Peyer's patch (tissue), 4 donors: Measurements from ENCODE around the gene CDC20B. TPM values are rescaled to one million over a fixed set of nuclear protein-coding genes. Genes with fewer than 3 reads are reported as not detected.
"Not testable (repeated sequence)": the region's sequence is repeated elsewhere in the genome, so short reads cannot be mapped to it uniquely, and the experiment has no call there.

Source experiments
- DNase-seq, 3 donors: peaks; one replicate each; pipeline ENCODE4 v3.0.0-alpha.2; 2017 to 2019
- H3K27ac ChIP-seq, 4 donors: fragments of 200-600 bp; sonication (generic); one replicate each; pipeline ENCODE4 v1.5.1; 2016 to 2019
- H3K27me3 ChIP-seq, 2 donors: fragments of 200-600 bp; sonication (generic); one replicate each; pipeline ENCODE4 v1.5.1; 2019
- H3K36me3 ChIP-seq, 3 donors: fragments of 200-600 bp; sonication (generic); one replicate each; pipeline ENCODE4 v1.5.1; 2016 to 2019
- H3K4me1 ChIP-seq, 4 donors: fragments of 200-600 bp; sonication (generic); one replicate each; pipeline ENCODE4 v1.5.1; 2016 to 2019
- H3K4me3 ChIP-seq, 4 donors: fragments of 200-600 bp; sonication (generic); 1 replicate in 3 of 4; 2 replicates in 1 of 4; pipeline ENCODE4 v1.5.1; 2016 to 2019; ENCODE audit warnings: mild to moderate bottlenecking in 1 of 4
- H3K9me3 ChIP-seq, 4 donors: fragments of 200-600 bp; sonication (generic); one replicate each; pipeline ENCODE4 v1.5.1; 2016 to 2019; ENCODE audit warnings: mild to moderate bottlenecking in 1 of 4
- CTCF ChIP-seq, 6 experiments: fragments of 450-650 bp in 4 of 6; fragments of 200-600 bp in 2 of 6; sonication (generic) in 1 of 6; IDR thresholded peaks; one replicate each; pipeline ENCODE4 v1.5.1; 2017 to 2019; ENCODE audit warnings: antibody characterized with exemption in 6 of 6, mild to moderate bottlenecking in 3 of 6, moderate library complexity in 1 of 6
- POLR2A ChIP-seq, 2 donors: fragments of 450-650 bp; IDR thresholded peaks; one replicate each; pipeline ENCODE4 v1.5.1; 2017; ENCODE audit warnings: antibody characterized with exemption in 2 of 2, mild to moderate bottlenecking in 2 of 2, moderate library complexity in 2 of 2
- total RNA-seq, 4 donors: library from RNA; depleted of rRNA; stranded (reverse); fragments of >200 nt; gene quantifications; one replicate each; pipeline ENCODE4 v1.1.0, GENCODE V29; 2016

Gene CDC20B
- total RNA-seq, 4 donors from 2014 or later = not detected

DNA sequence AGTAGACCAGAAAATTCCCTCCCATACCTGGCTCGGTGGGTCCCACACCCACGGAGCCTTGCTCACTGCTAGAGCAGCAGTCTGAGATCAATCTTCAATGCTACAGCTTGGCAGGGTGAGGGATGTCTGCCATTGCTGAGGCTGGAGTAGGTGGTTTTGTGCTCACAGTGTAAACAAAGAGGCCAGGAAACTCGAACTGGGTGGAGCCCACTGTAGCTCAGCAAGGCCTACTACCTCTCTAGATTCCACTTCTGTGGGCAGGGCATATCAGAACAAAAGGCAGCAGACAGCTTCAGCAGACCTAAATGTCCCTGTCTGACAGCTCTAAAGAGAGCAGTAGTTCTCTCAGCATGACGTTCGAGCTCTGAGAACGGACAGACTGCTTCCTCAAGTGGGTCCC is 76.1 kb downstream of the CDC20B start:
- Histone ChIP-seq H3K9me3 (no peaks in the 10 kb centered on the region), H3K27me3 (no peaks in the 10 kb centered on the region), H3K4me1 (no peaks in the 10 kb centered on the region), H3K4me3 (no peak overlapping the region), H3K36me3 (no peaks in the 10 kb centered on the region), H3K27ac (peak overlapping the region; percentile 42 to 65 (median 47))
- TF ChIP-seq CTCF (IDR thresholded peaks at IDR 0.05) = no peak
- no peak for TF ChIP-seq POLR2A (IDR thresholded peaks at IDR 0.05)
- DNase-seq = peak in 2 of 3 donors; percentile 27 to 61

DNA sequence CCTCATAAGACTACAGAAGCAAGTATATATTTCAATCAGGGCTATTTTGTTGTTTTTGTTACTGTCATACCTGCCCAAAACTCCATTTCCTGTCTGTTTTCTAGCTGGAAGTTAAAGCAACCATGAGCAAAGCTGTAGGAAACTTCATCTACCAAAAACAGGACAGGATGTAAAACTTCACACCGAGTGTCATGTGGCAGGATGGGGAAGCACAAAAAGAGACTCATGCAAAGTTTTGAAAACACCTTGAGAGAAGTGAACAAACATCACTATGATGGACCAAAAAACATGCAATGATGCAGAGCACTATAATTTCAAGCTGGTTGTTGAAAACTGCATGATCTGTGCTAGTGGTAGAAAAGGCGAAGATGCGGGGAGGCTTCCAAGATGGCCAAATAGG is 76.8 kb downstream of the CDC20B start:
- peak overlapping the region in 3 of 4 donors; percentile 42 to 65 (median 52) for H3K27ac ChIP-seq
- no peaks in the 10 kb centered on the region for H3K36me3 ChIP-seq
- no peaks in the 10 kb centered on the region for H3K9me3 ChIP-seq
- no peak for TF ChIP-seq CTCF (IDR thresholded peaks at IDR 0.05)
- no peak for TF ChIP-seq POLR2A (IDR thresholded peaks at IDR 0.05)
- H3K4me3 ChIP-seq = no peak overlapping the region
- peak in 1 of 3 donors; percentile 60 for DNase-seq
- H3K27me3 ChIP-seq = no peaks in the 10 kb centered on the region
- no peaks in the 10 kb centered on the region for H3K4me1 ChIP-seq

DNA sequence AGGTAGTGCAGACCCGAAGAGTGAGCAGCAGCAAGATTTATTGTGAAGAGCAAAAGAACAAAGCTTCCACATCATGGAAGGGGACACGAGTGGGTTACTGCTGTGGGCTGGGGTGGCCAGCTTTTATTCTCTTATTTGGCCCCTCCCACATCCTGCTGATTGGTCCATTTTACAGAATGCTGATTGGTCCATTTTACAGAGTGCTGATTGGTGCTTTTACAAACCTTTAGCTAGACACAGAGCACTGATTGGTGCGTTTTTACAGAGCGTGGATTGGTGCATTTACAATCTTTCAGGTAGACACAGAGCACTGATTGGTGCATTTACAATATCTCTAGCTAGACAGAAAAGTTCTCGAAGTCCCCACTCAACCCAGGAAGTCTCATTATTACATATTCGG is 82.0 kb downstream of the CDC20B start:
- not testable (repeated sequence) for H3K4me3 ChIP-seq, DNase-seq, H3K27ac ChIP-seq

DNA sequence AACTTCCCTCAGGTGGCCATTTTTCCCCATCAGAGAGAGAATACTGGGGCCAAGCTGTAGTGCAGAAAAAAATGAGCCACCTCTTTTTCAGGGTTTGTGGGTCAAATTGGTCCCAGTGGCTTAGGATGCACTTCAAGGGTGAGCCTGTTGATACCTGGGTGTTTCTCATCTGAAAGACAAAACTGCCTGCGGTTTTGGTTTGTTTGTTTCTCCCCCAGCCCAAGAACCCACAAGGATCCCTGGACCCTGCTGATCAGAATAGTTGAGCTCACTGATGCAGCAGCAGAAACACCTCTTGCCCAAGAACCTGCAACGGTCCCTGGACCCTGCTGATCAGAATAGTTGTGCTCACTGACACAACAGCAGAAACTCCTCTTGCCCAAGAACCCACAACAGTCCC is 83.7 kb downstream of the CDC20B start:
- not testable (repeated sequence) for H3K36me3 ChIP-seq, H3K27me3 ChIP-seq, H3K4me1 ChIP-seq, DNase-seq, H3K4me3 ChIP-seq, H3K9me3 ChIP-seq, H3K27ac ChIP-seq

More for the DNA sequence above, 82.0 kb downstream of the CDC20B start:
- H3K27me3 ChIP-seq, H3K4me1 ChIP-seq, H3K9me3 ChIP-seq, H3K36me3 ChIP-seq: not testable (repeated sequence)

DNA sequence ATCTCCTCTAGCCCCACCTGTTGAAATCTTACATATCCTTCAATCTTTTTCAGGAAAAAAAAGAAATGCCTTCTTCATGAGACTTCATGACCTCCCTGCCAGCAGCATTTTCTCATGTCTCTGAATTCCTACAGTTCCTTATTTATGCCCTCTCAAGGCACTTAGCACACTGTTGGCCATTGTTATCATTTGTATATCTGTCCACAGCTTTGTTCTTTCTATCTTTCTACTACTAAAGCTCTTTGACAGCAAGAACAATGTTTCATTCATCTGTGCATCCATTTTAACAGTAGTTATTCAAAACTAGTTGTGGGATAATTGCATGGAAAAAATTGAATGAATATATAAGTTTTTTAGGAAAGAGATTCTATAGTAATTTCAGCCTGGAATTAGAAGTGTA is 91.4 kb downstream of the CDC20B start:
- TF ChIP-seq CTCF (IDR thresholded peaks at IDR 0.05) (no peak), POLR2A (IDR thresholded peaks at IDR 0.05) (no peak)
- H3K27me3 ChIP-seq = no peaks in the 10 kb centered on the region
- no peak overlapping the region for H3K27ac ChIP-seq
- H3K36me3 ChIP-seq = no peaks in the 10 kb centered on the region
- H3K9me3 ChIP-seq = no peaks in the 10 kb centered on the region
- H3K4me3 ChIP-seq = no peak overlapping the region
- DNase-seq = no peak
- no peaks in the 10 kb centered on the region for H3K4me1 ChIP-seq

DNA sequence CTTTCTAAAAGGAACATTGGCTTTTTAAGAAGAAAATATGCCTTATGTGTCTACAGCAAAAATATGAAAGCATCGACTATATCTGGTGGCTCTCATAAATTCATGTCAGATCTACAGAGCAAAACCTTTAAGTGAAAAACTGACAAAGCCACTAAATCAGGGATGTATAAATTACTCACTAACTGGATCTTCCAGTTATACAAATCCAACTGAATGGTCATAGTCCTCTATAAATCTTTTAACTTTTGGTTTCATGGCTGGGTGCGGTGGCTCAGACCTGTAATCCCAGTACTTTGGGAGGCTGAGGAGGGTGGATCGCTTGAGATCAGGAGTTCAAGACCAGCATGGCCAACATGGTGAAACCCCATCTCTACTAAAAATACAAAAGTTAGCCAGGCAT is 99.8 kb downstream of the CDC20B start:
- no peaks in the 10 kb centered on the region for H3K4me1 ChIP-seq
- no peak for DNase-seq
- no peaks in the 10 kb centered on the region for H3K9me3 ChIP-seq
- H3K27me3 ChIP-seq = no peaks in the 10 kb centered on the region
- no peak for TF ChIP-seq POLR2A (IDR thresholded peaks at IDR 0.05)
- no peak for TF ChIP-seq CTCF (IDR thresholded peaks at IDR 0.05)
- H3K36me3 ChIP-seq = no peaks in the 10 kb centered on the region
- no peak overlapping the region for H3K4me3 ChIP-seq
- H3K27ac ChIP-seq = peak overlapping the region in 2 of 4 donors; percentile 7 to 20

GRCh38 chr5:55072666-55073065 is 100.3 kb downstream of the CDC20B start:
- no peaks in the 10 kb centered on the region for H3K36me3 ChIP-seq
- no peaks in the 10 kb centered on the region for H3K4me1 ChIP-seq
- no peaks in the 10 kb centered on the region for H3K9me3 ChIP-seq
- no peaks in the 10 kb centered on the region for H3K27me3 ChIP-seq
- peak overlapping the region in 1 of 4 donors; percentile 20 for H3K27ac ChIP-seq
- TF ChIP-seq POLR2A (IDR thresholded peaks at IDR 0.05) (no peak), CTCF (IDR thresholded peaks at IDR 0.05) (no peak)
- DNase-seq = no peak
- H3K4me3 ChIP-seq = no peak overlapping the region
